H9 (cell line): ENCODE results near the gene GSTK1. TPM values are rescaled to one million over a fixed set of nuclear protein-coding genes. Genes with fewer than 3 reads are reported as not detected.

Source experiments
- DNase-seq: peaks from one replicate; pipeline ENCODE4 v3.0.0-alpha.2; 2017
- H2AFZ ChIP-seq: one replicate; pipeline ENCODE4 v1.6.1; 2013; ENCODE audit warnings: mild to moderate bottlenecking, low read length, control low read depth, moderate library complexity
- H2AK5ac ChIP-seq: 2 replicates; pipeline ENCODE4 v1.6.1; 2013; ENCODE audit warnings: low read length, control low read depth, mixed read lengths; ENCODE audit not compliant: insufficient read length
- H2BK120ac ChIP-seq: one replicate; pipeline ENCODE4 v1.6.1; 2013; ENCODE audit warnings: low read depth, mild to moderate bottlenecking, low read length, control low read depth, inconsistent platforms; ENCODE audit not compliant: poor library complexity, severe bottlenecking
- H2BK12ac ChIP-seq: 2 replicates; pipeline ENCODE4 v1.6.1; 2013; ENCODE audit warnings: low read length, control low read depth, mixed read lengths, low read depth; ENCODE audit not compliant: insufficient read length
- H2BK15ac ChIP-seq: 2 replicates; pipeline ENCODE4 v1.6.1; 2013; ENCODE audit warnings: low read depth, low read length, control low read depth
- H2BK20ac ChIP-seq: one replicate; pipeline ENCODE4 v1.6.1; 2013; ENCODE audit warnings: low read depth, mild to moderate bottlenecking, low read length, control low read depth, inconsistent platforms; ENCODE audit not compliant: poor library complexity, severe bottlenecking
- H2BK5ac ChIP-seq: 2 replicates; pipeline ENCODE4 v1.6.1; 2013; ENCODE audit warnings: low read length, control low read depth, mixed read lengths; ENCODE audit not compliant: insufficient read length
- H3K14ac ChIP-seq: 2 replicates; pipeline ENCODE4 v1.6.1; 2013; ENCODE audit warnings: low read length, control low read depth; ENCODE audit not compliant: insufficient read depth
- H3K18ac ChIP-seq: 2 replicates; pipeline ENCODE4 v1.6.1; 2013; ENCODE audit warnings: low read depth, mild to moderate bottlenecking, mixed read lengths, low read length, control low read depth; ENCODE audit not compliant: insufficient read length
- H3K23ac ChIP-seq: 2 replicates; pipeline ENCODE4 v1.6.1; 2013; ENCODE audit warnings: low read length, control low read depth, mixed read lengths, low read depth; ENCODE audit not compliant: insufficient read length
- H3K23me2 ChIP-seq: 2 replicates; pipeline ENCODE4 v1.6.1; 2013; ENCODE audit warnings: low read depth, mild to moderate bottlenecking, mixed read lengths, low read length, control low read depth; ENCODE audit not compliant: insufficient read length, poor library complexity, severe bottlenecking
- H3K27ac ChIP-seq: 2 replicates; pipeline ENCODE4 v1.5.1; 2013; ENCODE audit warnings: low read length, control low read depth, mixed read lengths, low read depth; ENCODE audit not compliant: insufficient read length
- H3K27me3 ChIP-seq: 2 replicates; pipeline ENCODE4 v1.6.1; 2013; ENCODE audit warnings: low read length, control low read depth, inconsistent platforms; ENCODE audit not compliant: insufficient read depth
- H3K4ac ChIP-seq: 2 replicates; pipeline ENCODE4 v1.6.1; 2013; ENCODE audit warnings: low read depth, mild to moderate bottlenecking, control low read depth, inconsistent platforms, low read length, moderate library complexity
- H3K4me1 ChIP-seq: 2 replicates; pipeline ENCODE4 v1.6.1; 2013; ENCODE audit warnings: low read length, control low read depth, inconsistent platforms; ENCODE audit not compliant: insufficient read depth
- H3K4me2 ChIP-seq: 2 replicates; pipeline ENCODE4 v1.6.1; 2013; ENCODE audit warnings: low read length, control low read depth, mixed read lengths; ENCODE audit not compliant: insufficient read length, insufficient read depth
- H3K56ac ChIP-seq: 2 replicates; pipeline ENCODE4 v1.6.1; 2013; ENCODE audit warnings: low read depth, mild to moderate bottlenecking, mixed read lengths, low read length, control low read depth; ENCODE audit not compliant: insufficient read length
- H3K79me1 ChIP-seq: 2 replicates; pipeline ENCODE4 v1.6.1; 2013; ENCODE audit warnings: low read depth, mild to moderate bottlenecking, moderate library complexity, low read length, control low read depth, inconsistent platforms; ENCODE audit not compliant: insufficient read depth, poor library complexity, severe bottlenecking
- H3K79me2 ChIP-seq: 2 replicates; pipeline ENCODE4 v1.6.1; 2013; ENCODE audit warnings: low read length, control low read depth, inconsistent platforms; ENCODE audit not compliant: insufficient read depth
- H3K9ac ChIP-seq: 2 replicates; pipeline ENCODE4 v1.6.1; 2013; ENCODE audit warnings: low read length, control low read depth, mixed read lengths; ENCODE audit not compliant: insufficient read length; ENCODE audit errors: extremely low read depth
- H3K9me3 ChIP-seq: one replicate; pipeline ENCODE4 v1.6.1; 2013; ENCODE audit warnings: low read depth, low read length, inconsistent platforms; ENCODE audit not compliant: control insufficient read depth
- H3T11ph ChIP-seq: one replicate; pipeline ENCODE4 v1.6.1; 2013; ENCODE audit warnings: mild to moderate bottlenecking, low read length, control low read depth, inconsistent platforms
- H4K20me1 ChIP-seq: one replicate; pipeline ENCODE4 v1.6.1; 2013; ENCODE audit not compliant: control insufficient read depth, insufficient read length, insufficient read depth
- H4K5ac ChIP-seq: 2 replicates; pipeline ENCODE4 v1.6.1; 2013; ENCODE audit warnings: low read depth, mild to moderate bottlenecking, mixed read lengths, low read length, control low read depth; ENCODE audit not compliant: insufficient read length
- H4K8ac ChIP-seq: replicated peaks from 2 replicates; pipeline ENCODE4 v1.6.1; 2013; ENCODE audit warnings: low read length, control low read depth, mixed read lengths, low read depth; ENCODE audit not compliant: insufficient read length
- H4K91ac ChIP-seq: 2 replicates; pipeline ENCODE4 v1.6.1; 2013; ENCODE audit warnings: low read depth, mild to moderate bottlenecking, moderate library complexity, mixed read lengths, low read length, control low read depth; ENCODE audit not compliant: insufficient read length
- H3K27ac Mint-ChIP-seq, 3 experiments: 2 replicates in 2 of 3; 3 replicates in 1 of 3; pipeline ENCODE4 v1.8.0; 2020 to 2021; ENCODE audit warnings: mixed read lengths in 3 of 3, mild to moderate bottlenecking in 1 of 3, moderate library complexity in 1 of 3
- H3K27me3 Mint-ChIP-seq: 2 replicates; pipeline ENCODE4 v1.8.0; 2021; ENCODE audit warnings: low read depth, mild to moderate bottlenecking, moderate library complexity, mixed read lengths
- H3K36me3 Mint-ChIP-seq, 3 experiments: 2 replicates in 2 of 3; 3 replicates in 1 of 3; pipeline ENCODE4 v1.8.0; 2020 to 2021; ENCODE audit warnings: low read depth in 3 of 3, mixed read lengths in 3 of 3; ENCODE audit not compliant: insufficient read depth in 1 of 3
- H3K4me1 Mint-ChIP-seq, 2 experiments: 2 replicates each; pipeline ENCODE4 v1.8.0; 2020; ENCODE audit warnings: mixed read lengths in 2 of 2
- H3K4me3 Mint-ChIP-seq, 2 experiments: 2 replicates in 1 of 2; 3 replicates in 1 of 2; pipeline ENCODE4 v1.8.0; 2020 to 2021; ENCODE audit warnings: mild to moderate bottlenecking in 2 of 2, mixed read lengths in 2 of 2, moderate library complexity in 1 of 2
- H3K9me3 Mint-ChIP-seq, 2 experiments: 2 replicates in 1 of 2; 3 replicates in 1 of 2; pipeline ENCODE4 v1.8.0; 2020; ENCODE audit warnings: mild to moderate bottlenecking in 2 of 2, mixed read lengths in 2 of 2, moderate library complexity in 1 of 2
- CTCF ChIP-seq: fragments of 200-600 bp; sonication (generic); conservative IDR thresholded peaks from 3 replicates; pipeline ENCODE4 v1.8.0; 2021; ENCODE audit warnings: antibody characterized with exemption, mild to moderate bottlenecking
- WGBS: extraction: QIAGEN DNeasy Blood & Tissue Kit; methylation state at CpG from one replicate; pipeline ENCODE4 v1.1.7; 2013; ENCODE audit warnings: missing lambda C conversion rate, low lambda C conversion rate, mixed read lengths; ENCODE audit not compliant: insufficient read length; ENCODE audit errors: extremely low coverage; 5-methylcytosine and 5-hydroxymethylcytosine counted together
- total RNA-seq: library from RNA; stranded (reverse); gene quantifications from 2 replicates; pipeline ENCODE4 v1.2.1, GENCODE V29; 2021

Gene GSTK1
- total RNA-seq, 1 experiment from 2014 or later = 36.1 TPM

GRCh38 chr7:143250822-143251221, 12.4 kb upstream of the GSTK1 start:
- no peak overlapping the region for H3T11ph ChIP-seq
- no peaks in the 10 kb centered on the region for H3K23me2 ChIP-seq
- Mint-ChIP-seq H3K4me3 (no peak overlapping the region), H3K36me3 (no peaks in the 10 kb centered on the region), H3K9me3 (no peaks in the 10 kb centered on the region), H3K27ac (no peak overlapping the region), H3K27me3 (peaks cover 5% of the 10 kb centered on the region), H3K4me1 (no peaks in the 10 kb centered on the region)
- no peak overlapping the region for H3K4me2 ChIP-seq
- no peak overlapping the region for H3K4ac ChIP-seq
- no peak overlapping the region for H4K8ac ChIP-seq
- H3K27ac ChIP-seq = no peak overlapping the region
- H4K5ac ChIP-seq = no peak overlapping the region
- no peak overlapping the region for H3K56ac ChIP-seq
- H3K18ac ChIP-seq = no peak overlapping the region
- H3K79me2 ChIP-seq = no peaks in the 10 kb centered on the region
- H4K20me1 ChIP-seq = no peaks in the 10 kb centered on the region
- H2BK20ac ChIP-seq = no peak overlapping the region
- no peaks in the 10 kb centered on the region for H3K27me3 ChIP-seq
- no peaks in the 10 kb centered on the region for H3K4me1 ChIP-seq
- no peak overlapping the region for H2AFZ ChIP-seq
- no peak overlapping the region for H3K14ac ChIP-seq
- no peak overlapping the region for H2AK5ac ChIP-seq
- no peak for DNase-seq
- H3K9me3 ChIP-seq = no peaks in the 10 kb centered on the region
- no peak for TF ChIP-seq CTCF
- H3K9ac ChIP-seq = no peak overlapping the region
- 100% methylated on average over 1 of the region's 1 CpG for WGBS
- H4K91ac ChIP-seq = no peak overlapping the region
- H2BK15ac ChIP-seq = no peak overlapping the region
- H3K79me1 ChIP-seq = no peaks in the 10 kb centered on the region
- no peak overlapping the region for H3K23ac ChIP-seq
- H2BK5ac ChIP-seq = no peak overlapping the region
- no peak overlapping the region for H2BK12ac ChIP-seq
- H2BK120ac ChIP-seq = no peak overlapping the region
